Measurements from ENCODE around the gene APAF1.

DNA sequence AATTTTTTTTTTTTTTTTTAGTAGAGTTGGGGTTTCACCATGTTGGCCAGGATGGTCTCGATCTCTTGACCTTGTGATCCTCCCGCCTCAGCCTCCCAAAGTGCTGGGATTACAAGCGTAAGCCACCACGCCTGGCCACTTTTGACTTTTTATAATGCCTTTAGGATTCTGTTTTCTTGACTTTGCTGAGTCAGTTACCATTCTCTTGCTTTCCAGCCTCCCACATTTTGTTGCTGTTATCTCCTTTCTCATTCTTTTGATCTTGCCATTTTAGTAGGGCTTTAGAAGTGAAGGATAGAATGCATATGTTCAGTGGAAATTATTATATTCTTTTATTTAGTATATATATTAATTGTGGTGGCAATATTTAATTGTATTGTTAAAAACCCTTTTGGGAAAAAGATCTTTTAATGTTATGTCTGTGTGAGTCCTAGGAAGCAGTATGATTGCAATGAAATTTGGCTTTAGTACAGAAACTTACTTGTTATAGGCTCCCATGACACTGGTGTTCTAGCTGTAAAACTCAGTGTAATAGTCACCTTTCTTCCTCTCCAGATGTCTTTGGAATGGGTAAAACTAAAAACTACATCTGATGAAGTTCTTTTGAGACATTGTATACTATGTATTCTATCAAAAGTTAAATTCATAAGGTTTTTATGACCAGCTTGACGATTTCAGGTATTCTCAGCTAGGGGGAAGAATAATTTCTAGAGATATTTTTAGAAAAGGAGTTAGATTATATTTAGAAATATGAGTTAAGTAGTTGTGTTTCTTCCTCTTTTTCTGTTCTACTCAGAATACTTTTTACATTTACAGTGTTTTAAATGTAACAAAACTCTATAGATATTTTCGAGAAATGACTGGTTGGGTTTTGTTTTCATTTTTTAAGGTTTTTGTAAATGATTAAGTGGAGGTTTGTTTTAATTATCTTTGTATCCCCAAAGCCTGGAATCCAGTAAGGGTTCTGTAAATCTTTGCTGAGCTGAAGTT is 74.7 kb downstream of the APAF1 start:
- TF ChIP-seq POLR2AphosphoS5 (IDR thresholded peaks at IDR 0.05; ENCODE audit: borderline replicate concordance, low read depth, low read length) (no peak), EZH2 (IDR thresholded peaks at IDR 0.05) (no peak), FOXP2 (optimal IDR thresholded peaks at IDR 0.05; ENCODE audit: control extremely low read depth, extremely low read length, insufficient read depth) (no peak)

Measured in SK-N-MC (cell line).